Measurements from ENCODE around the gene FAM20A.

The FAM20A gene

DNA sequence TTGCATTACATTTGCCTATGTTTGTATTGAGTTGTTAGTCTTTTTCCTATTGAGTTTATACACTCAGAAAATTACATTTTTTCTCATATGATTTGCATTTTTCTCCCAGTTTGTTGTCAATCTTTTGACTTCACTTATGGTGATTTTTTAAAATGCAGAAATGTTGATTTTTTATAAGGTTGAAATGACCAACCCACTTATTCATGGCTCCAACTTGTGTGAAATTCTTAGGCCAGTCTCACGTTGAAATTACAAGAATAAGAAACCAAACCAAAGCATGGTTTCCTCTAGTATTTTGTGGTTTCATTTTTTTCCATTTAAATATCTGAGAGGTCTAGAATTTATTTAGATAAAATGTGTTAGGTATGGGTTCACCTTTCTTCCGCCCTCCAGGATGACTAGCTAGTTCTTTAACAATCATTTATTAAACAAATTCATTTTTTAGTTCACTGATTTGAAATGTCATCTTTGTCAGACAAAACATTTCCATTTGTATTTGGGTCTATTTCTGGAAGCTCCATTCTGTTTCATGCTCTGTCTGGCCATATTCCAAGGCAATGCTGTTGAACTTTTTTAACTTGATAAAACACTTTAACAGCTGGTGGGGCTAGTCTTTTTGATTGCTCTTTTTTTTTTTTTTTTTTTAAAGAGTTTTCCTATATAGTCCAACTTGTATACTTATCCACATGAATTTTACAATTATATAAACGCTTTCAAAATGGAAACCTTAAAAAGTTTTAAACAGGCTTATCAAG, 40.0 kb downstream of the FAM20A start:
- H3K36me3 ChIP-seq (ENCODE audit: low read depth), result no peaks in the 10 kb centered on the region
- no peak for DNase-seq (ENCODE audit: low spot score)
- H3K27ac ChIP-seq (ENCODE audit: poor library complexity, severe bottlenecking), result no peak overlapping the region
- H3K27me3 ChIP-seq (ENCODE audit: insufficient read depth, poor library complexity, severe bottlenecking), result no peaks in the 10 kb centered on the region
- TF ChIP-seq, protein P1, sequence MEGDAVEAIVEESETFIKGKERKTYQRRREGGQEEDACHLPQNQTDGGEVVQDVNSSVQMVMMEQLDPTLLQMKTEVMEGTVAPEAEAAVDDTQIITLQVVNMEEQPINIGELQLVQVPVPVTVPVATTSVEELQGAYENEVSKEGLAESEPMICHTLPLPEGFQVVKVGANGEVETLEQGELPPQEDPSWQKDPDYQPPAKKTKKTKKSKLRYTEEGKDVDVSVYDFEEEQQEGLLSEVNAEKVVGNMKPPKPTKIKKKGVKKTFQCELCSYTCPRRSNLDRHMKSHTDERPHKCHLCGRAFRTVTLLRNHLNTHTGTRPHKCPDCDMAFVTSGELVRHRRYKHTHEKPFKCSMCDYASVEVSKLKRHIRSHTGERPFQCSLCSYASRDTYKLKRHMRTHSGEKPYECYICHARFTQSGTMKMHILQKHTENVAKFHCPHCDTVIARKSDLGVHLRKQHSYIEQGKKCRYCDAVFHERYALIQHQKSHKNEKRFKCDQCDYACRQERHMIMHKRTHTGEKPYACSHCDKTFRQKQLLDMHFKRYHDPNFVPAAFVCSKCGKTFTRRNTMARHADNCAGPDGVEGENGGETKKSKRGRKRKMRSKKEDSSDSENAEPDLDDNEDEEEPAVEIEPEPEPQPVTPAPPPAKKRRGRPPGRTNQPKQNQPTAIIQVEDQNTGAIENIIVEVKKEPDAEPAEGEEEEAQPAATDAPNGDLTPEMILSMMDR (IDR thresholded peaks at IDR 0.05; ENCODE audit: poor library complexity, severe bottlenecking), result no peak
- H3K4me3 ChIP-seq (ENCODE audit: severe bottlenecking), result no peak overlapping the region
- no peak for ATAC-seq (ENCODE audit: low read depth)
- no peaks in the 10 kb centered on the region for H3K9me3 ChIP-seq (ENCODE audit: severe bottlenecking)
- H3K4me1 ChIP-seq (ENCODE audit: insufficient read depth, poor library complexity, severe bottlenecking), result peaks cover 4% of the 10 kb centered on the region

DNA sequence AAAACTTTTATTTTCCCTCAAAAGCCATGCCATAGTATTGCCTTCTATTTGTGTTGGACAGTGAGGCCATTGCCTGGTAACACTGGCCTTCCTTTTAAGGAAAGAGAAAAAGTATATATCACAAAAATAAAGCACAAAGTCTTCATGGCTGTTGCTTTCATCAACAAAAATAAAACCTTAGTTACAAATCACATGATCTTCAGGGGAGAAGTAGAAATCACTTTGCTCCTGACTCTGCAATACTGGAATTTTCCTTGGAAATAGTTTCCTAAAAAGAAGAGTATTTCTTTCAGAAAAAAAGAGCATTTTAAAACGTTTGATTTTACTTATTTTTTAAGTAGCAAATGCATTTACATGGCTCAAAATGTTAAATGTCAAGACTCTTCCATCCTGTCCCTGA, 41.9 kb downstream of the FAM20A start:
- no peak for DNase-seq (ENCODE audit: low spot score)
- Histone ChIP-seq H3K36me3 (ENCODE audit: low read depth) (no peaks in the 10 kb centered on the region), H3K4me3 (ENCODE audit: severe bottlenecking) (no peak overlapping the region), H3K27me3 (ENCODE audit: insufficient read depth, poor library complexity, severe bottlenecking) (no peaks in the 10 kb centered on the region), H3K4me1 (ENCODE audit: insufficient read depth, poor library complexity, severe bottlenecking) (no peaks in the 10 kb centered on the region), H3K27ac (ENCODE audit: poor library complexity, severe bottlenecking) (no peak overlapping the region), H3K9me3 (ENCODE audit: severe bottlenecking) (no peaks in the 10 kb centered on the region)
- TF ChIP-seq, protein P1 (IDR thresholded peaks at IDR 0.05; ENCODE audit: poor library complexity, severe bottlenecking), result no peak
- ATAC-seq (ENCODE audit: low read depth), result no peak

DNA sequence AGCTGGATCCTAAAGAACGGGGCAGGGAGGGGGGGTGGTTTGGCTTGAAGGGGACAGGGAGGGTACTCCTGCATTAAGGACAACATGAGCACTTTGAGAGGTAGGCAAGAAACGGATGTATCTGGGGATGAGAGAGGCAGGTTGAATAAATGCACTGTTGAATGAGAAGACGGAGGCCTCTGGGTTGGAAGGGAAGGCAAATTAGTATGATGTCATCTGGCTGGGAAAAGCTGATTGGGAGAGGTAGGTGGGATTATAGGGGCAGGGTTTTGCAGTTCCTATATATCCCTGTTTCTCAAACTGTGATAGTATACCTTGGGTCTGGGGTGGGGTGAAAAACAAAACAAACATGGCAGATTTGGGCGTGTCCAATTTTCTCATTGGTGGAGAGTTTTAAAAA, 44.6 kb downstream of the FAM20A start:
- Histone ChIP-seq H3K36me3 (ENCODE audit: low read depth) (no peaks in the 10 kb centered on the region), H3K4me1 (ENCODE audit: insufficient read depth, poor library complexity, severe bottlenecking) (no peaks in the 10 kb centered on the region), H3K27me3 (ENCODE audit: insufficient read depth, poor library complexity, severe bottlenecking) (no peaks in the 10 kb centered on the region), H3K4me3 (ENCODE audit: severe bottlenecking) (no peak overlapping the region), H3K9me3 (ENCODE audit: severe bottlenecking) (no peaks in the 10 kb centered on the region), H3K27ac (ENCODE audit: poor library complexity, severe bottlenecking) (no peak overlapping the region)
- DNase-seq (ENCODE audit: low spot score), result no peak
- ATAC-seq (ENCODE audit: low read depth), result no peak
- TF ChIP-seq, protein P1 (IDR thresholded peaks at IDR 0.05; ENCODE audit: poor library complexity, severe bottlenecking), result no peak

DNA sequence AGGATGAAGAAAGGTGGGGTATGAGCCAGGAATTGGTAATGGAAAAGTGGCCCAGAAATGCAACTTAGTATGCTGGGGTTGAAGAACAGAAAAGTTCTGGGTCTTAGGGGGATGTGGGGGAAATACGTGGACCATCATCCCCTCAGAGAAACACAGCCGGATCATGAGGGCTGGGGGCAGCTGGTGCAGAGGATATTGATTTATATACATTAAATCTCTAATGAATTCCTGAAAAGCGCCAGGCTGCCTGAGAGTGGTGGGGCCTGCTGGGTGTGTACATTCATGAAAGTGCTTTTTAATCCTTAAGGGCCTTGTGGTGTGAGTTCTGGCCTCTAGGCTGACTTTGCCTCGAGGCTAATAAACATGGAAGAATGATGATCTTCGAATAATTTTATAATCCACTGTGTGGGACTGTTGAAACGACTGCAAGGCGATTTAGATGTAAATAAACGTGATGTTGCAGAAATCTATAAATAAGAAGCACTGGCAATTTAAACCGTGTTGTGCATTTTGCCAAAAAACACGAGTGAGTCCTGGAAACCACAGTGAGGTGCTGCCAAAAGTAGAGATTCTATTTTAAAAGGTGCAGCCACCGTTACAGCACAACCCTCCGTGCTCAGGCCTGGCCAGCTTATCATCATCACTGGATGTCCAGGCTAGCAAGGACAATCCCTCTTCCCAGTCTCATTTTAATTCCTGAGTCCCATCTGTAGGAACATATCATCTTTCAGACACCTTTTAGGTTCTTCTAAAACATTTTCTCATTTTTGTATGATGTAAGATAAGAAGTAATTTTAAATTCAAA, 56.9 kb downstream of the FAM20A start:
- Histone ChIP-seq H3K4me3 (ENCODE audit: severe bottlenecking) (no peak overlapping the region), H3K27me3 (ENCODE audit: insufficient read depth, poor library complexity, severe bottlenecking) (no peaks in the 10 kb centered on the region), H3K36me3 (ENCODE audit: low read depth) (peaks cover 5% of the 10 kb centered on the region; the same call in 1 of the 2 replicates), H3K27ac (ENCODE audit: poor library complexity, severe bottlenecking) (no peak overlapping the region), H3K4me1 (ENCODE audit: insufficient read depth, poor library complexity, severe bottlenecking) (peaks cover 4% of the 10 kb centered on the region), H3K9me3 (ENCODE audit: severe bottlenecking) (no peaks in the 10 kb centered on the region)
- DNase-seq (ENCODE audit: low spot score) (no peak), ATAC-seq (ENCODE audit: low read depth) (no peak)
- TF ChIP-seq, protein P1 (IDR thresholded peaks at IDR 0.05; ENCODE audit: poor library complexity, severe bottlenecking), result no peak
